SH-SY5Y (cell line): ENCODE measurements around the gene E2F4.

Experiments
- GATA2 ChIP-seq: IDR thresholded peaks from 2 replicates; pipeline ENCODE4 v1.6.1; 2011; ENCODE audit warnings: mild to moderate bottlenecking, low read depth, low read length
- GATA3 ChIP-seq: IDR thresholded peaks from 2 replicates; pipeline ENCODE4 v1.6.1; 2011; ENCODE audit warnings: low read depth, mild to moderate bottlenecking, low read length, moderate library complexity

GRCh38 chr16:67166598-67167168, 25.3 kb upstream of the E2F4 start:
- no peak for TF ChIP-seq GATA2
- TF ChIP-seq GATA3: no peak
